Glutamatergic neuron (in vitro differentiated cells): Measurements from ENCODE around the gene MLLT1. TPM values are rescaled to one million over a fixed set of nuclear protein-coding genes. Genes with fewer than 3 reads are reported as not detected.
A peak's percentile ranks its signal among the peaks of the same experiment; 100 is the strongest.

Experiments
- DNase-seq: peaks from one replicate; pipeline ENCODE4 v3.0.0; 2022
- H3K27ac Mint-ChIP-seq: one replicate; pipeline ENCODE4 v1.8.0; 2020; ENCODE audit warnings: mild to moderate bottlenecking, mixed read lengths, inconsistent platforms; ENCODE audit not compliant: unreplicated experiment
- H3K27me3 Mint-ChIP-seq: one replicate; pipeline ENCODE4 v1.8.0; 2020; ENCODE audit warnings: mild to moderate bottlenecking, moderate library complexity, mixed read lengths, inconsistent platforms; ENCODE audit not compliant: unreplicated experiment
- H3K36me3 Mint-ChIP-seq: one replicate; pipeline ENCODE4 v1.8.0; 2020; ENCODE audit warnings: mild to moderate bottlenecking, mixed read lengths, inconsistent platforms; ENCODE audit not compliant: unreplicated experiment
- H3K4me1 Mint-ChIP-seq: one replicate; pipeline ENCODE4 v1.8.0; 2020; ENCODE audit warnings: mild to moderate bottlenecking, low read depth, mixed read lengths, inconsistent platforms; ENCODE audit not compliant: unreplicated experiment
- H3K4me3 Mint-ChIP-seq: one replicate; pipeline ENCODE4 v1.8.0; 2020; ENCODE audit warnings: mild to moderate bottlenecking, mixed read lengths, inconsistent platforms; ENCODE audit not compliant: unreplicated experiment
- H3K9me3 Mint-ChIP-seq: one replicate; pipeline ENCODE4 v1.8.0; 2020; ENCODE audit warnings: mild to moderate bottlenecking, moderate library complexity, mixed read lengths, inconsistent platforms; ENCODE audit not compliant: unreplicated experiment
- CTCF ChIP-seq: fragments of 200-600 bp; sonication (generic); IDR thresholded peaks from one replicate; pipeline ENCODE4 v1.5.0; 2021; ENCODE audit not compliant: partially characterized antibody, unreplicated experiment
- total RNA-seq: library from RNA; stranded (reverse); fragmentation: NEBNext Ultra II Directional; extraction: Animal tissue kit (Norgen Biotek cat#: 25700); gene quantifications from one replicate; pipeline ENCODE4 v1.2.1, GENCODE V29; 2021; ENCODE audit not compliant: unreplicated experiment

Gene MLLT1
- total RNA-seq, 1 donor from 2014 or later = 52.9 TPM

- DNase-seq = no peak
- Mint-ChIP-seq H3K4me3 (no peak overlapping the region), H3K27me3 (peaks cover 10% of the 10 kb centered on the region), H3K36me3 (peaks cover 24% of the 10 kb centered on the region), H3K9me3 (peaks cover 24% of the 10 kb centered on the region), H3K4me1 (peaks cover 47% of the 10 kb centered on the region), H3K27ac (no peak overlapping the region)
- no peak for TF ChIP-seq CTCF
These were observed 30.5 kb downstream of the MLLT1 start for GRCh38 chr19:6249296-6249695.

GRCh38 chr19:6248844-6249243 is 30.9 kb downstream of the MLLT1 start:
- no peak for DNase-seq
- Mint-ChIP-seq H3K4me3 (no peak overlapping the region), H3K9me3 (peaks cover 24% of the 10 kb centered on the region), H3K4me1 (peaks cover 46% of the 10 kb centered on the region), H3K27me3 (peaks cover 12% of the 10 kb centered on the region), H3K27ac (peak overlapping the region; percentile 4), H3K36me3 (peaks cover 24% of the 10 kb centered on the region)
- no peak for TF ChIP-seq CTCF

GRCh38 chr19:6248341-6248740 is 31.4 kb downstream of the MLLT1 start:
- Mint-ChIP-seq H3K27ac (peak overlapping the region; percentile 4), H3K4me1 (peaks cover 43% of the 10 kb centered on the region), H3K36me3 (peaks cover 21% of the 10 kb centered on the region), H3K4me3 (no peak overlapping the region), H3K27me3 (peaks cover 11% of the 10 kb centered on the region), H3K9me3 (peaks cover 26% of the 10 kb centered on the region)
- DNase-seq = no peak
- no peak for TF ChIP-seq CTCF

- DNase-seq = no peak
- peak overlapping the region; percentile 22 for H3K27ac Mint-ChIP-seq
- no peak for TF ChIP-seq CTCF
- peaks cover 19% of the 10 kb centered on the region for H3K36me3 Mint-ChIP-seq
- peaks cover 10% of the 10 kb centered on the region for H3K27me3 Mint-ChIP-seq
- no peak overlapping the region for H3K4me3 Mint-ChIP-seq
- peaks cover 43% of the 10 kb centered on the region for H3K4me1 Mint-ChIP-seq
- peaks cover 25% of the 10 kb centered on the region for H3K9me3 Mint-ChIP-seq
These were observed 32.8 kb downstream of the MLLT1 start for GRCh38 chr19:6247007-6247288.

- peak overlapping the region; percentile 26 for H3K27ac Mint-ChIP-seq
- peaks cover 6% of the 10 kb centered on the region for H3K27me3 Mint-ChIP-seq
- TF ChIP-seq CTCF = no peak
- H3K4me1 Mint-ChIP-seq = peaks cover 38% of the 10 kb centered on the region
- H3K4me3 Mint-ChIP-seq = no peak overlapping the region
- peaks cover 19% of the 10 kb centered on the region for H3K36me3 Mint-ChIP-seq
- DNase-seq = no peak
- H3K9me3 Mint-ChIP-seq = peaks cover 22% of the 10 kb centered on the region
These were observed 33.4 kb downstream of the MLLT1 start for GRCh38 chr19:6246174-6247006.
